MM.1S (cell line): ENCODE results near the gene UQCC5.

ENCODE experiments used
- CTCF ChIP-seq: fragments of 300-600 bp; sonication (generic); IDR thresholded peaks from 2 replicates; pipeline ENCODE4 v1.5.1; 2016; ENCODE audit warnings: antibody characterized with exemption, low read length, mixed read lengths
- EZH2 ChIP-seq: fragments of 300-600 bp; sonication (generic); optimal IDR thresholded peaks from 2 replicates; pipeline ENCODE3; 2017; ENCODE audit warnings: low read depth, mild to moderate bottlenecking, antibody characterized with exemption, low read length, mixed read lengths

GRCh38 chr3:52527732-52528585 is 8.4 kb upstream of the UQCC5 start:
- TF ChIP-seq CTCF (no peak), EZH2 (no peak)
